Measurements from ENCODE around the gene NMUR2.

The NMUR2 gene

DNA sequence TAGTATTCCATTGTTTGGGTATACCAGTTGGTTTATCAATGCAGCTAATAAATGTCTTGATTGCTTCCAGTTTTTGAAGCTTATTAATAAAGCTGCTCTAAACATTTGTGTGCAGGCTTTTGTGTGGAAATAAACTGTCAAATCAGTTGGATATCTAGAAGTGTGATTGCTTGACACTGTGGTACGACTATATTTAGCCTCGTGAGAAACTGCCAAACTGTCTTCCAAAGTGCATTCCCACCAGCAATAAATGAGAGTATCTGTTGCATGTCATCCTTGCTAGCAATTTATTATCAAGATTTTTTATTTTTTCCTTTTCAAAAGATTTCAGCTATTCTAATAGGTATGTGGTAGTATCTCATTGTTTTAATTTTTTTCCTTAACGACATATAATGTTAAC lies 37.5 kb downstream of the NMUR2 start:
- Histone ChIP-seq H3K27ac (ENCODE audit: low read length) (no peak overlapping the region), H3K4me1 (ENCODE audit: control insufficient read depth, low read depth, low read length) (no peaks in the 10 kb centered on the region), H3K36me3 (ENCODE audit: control insufficient read depth, low read depth, low read length) (no peaks in the 10 kb centered on the region), H3K4me3 (ENCODE audit: low read length) (no peak overlapping the region), H3K27me3 (ENCODE audit: control insufficient read depth, insufficient read depth, low read length) (no peaks in the 10 kb centered on the region), H3K9ac (ENCODE audit: low read length) (no peak overlapping the region), H3K9me3 (ENCODE audit: control insufficient read depth, low read depth, low read length) (no peaks in the 10 kb centered on the region)

DNA sequence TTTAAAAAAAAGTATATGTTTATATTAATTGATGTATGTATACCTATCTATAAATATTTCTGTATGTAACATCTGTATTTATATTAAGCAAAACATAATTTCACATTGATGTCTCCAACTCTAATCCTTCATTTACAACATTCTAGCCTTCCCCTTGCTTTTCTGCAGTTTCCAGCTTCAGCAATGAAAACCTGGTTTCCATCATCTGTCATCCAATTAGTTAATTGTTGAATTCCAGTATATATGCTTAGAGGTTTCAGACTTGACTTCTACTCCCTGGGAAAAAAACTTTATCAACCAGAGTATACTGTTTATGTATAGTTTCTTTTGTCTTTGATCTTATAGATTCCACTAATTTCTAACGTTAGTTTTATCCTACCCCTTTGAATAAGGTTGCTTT lies 38.4 kb downstream of the NMUR2 start:
- Histone ChIP-seq H3K4me3 (ENCODE audit: low read length) (no peak overlapping the region), H3K36me3 (ENCODE audit: control insufficient read depth, low read depth, low read length) (no peaks in the 10 kb centered on the region), H3K9me3 (ENCODE audit: control insufficient read depth, low read depth, low read length) (no peaks in the 10 kb centered on the region), H3K4me1 (ENCODE audit: control insufficient read depth, low read depth, low read length) (no peaks in the 10 kb centered on the region), H3K27ac (ENCODE audit: low read length) (no peak overlapping the region), H3K9ac (ENCODE audit: low read length) (no peak overlapping the region), H3K27me3 (ENCODE audit: control insufficient read depth, insufficient read depth, low read length) (no peaks in the 10 kb centered on the region)

DNA sequence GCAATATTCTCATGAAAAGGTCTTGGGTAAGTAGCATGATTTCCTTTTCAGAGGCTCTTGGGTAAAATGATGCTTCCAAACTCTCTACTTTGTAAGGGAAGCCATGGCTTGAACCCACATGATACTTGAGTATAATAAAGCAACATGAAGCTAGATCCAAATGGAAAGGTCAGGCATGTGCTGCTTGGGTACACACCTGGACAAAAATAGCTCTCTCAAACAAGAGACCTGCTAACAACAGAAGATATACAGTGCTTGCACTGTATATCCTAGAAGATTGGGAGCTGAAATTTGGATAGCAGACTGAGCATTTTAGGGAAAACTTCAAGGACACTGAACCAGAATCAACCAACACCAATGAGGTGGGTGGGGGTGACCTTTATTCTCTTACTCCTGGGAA lies 40.2 kb downstream of the NMUR2 start:
- Histone ChIP-seq H3K36me3 (ENCODE audit: control insufficient read depth, low read depth, low read length) (no peaks in the 10 kb centered on the region), H3K4me1 (ENCODE audit: control insufficient read depth, low read depth, low read length) (no peaks in the 10 kb centered on the region), H3K27ac (ENCODE audit: low read length) (no peak overlapping the region), H3K4me3 (ENCODE audit: low read length) (no peak overlapping the region), H3K9ac (ENCODE audit: low read length) (no peak overlapping the region), H3K9me3 (ENCODE audit: control insufficient read depth, low read depth, low read length) (no peaks in the 10 kb centered on the region), H3K27me3 (ENCODE audit: control insufficient read depth, insufficient read depth, low read length) (no peaks in the 10 kb centered on the region)

GRCh38 chr5:152364172-152364571 lies 40.9 kb downstream of the NMUR2 start:
- Histone ChIP-seq H3K27me3 (ENCODE audit: control insufficient read depth, insufficient read depth, low read length) (no peaks in the 10 kb centered on the region), H3K4me1 (ENCODE audit: control insufficient read depth, low read depth, low read length) (no peaks in the 10 kb centered on the region), H3K9me3 (ENCODE audit: control insufficient read depth, low read depth, low read length) (no peaks in the 10 kb centered on the region), H3K4me3 (ENCODE audit: low read length) (no peak overlapping the region), H3K27ac (ENCODE audit: low read length) (no peak overlapping the region), H3K9ac (ENCODE audit: low read length) (no peak overlapping the region), H3K36me3 (ENCODE audit: control insufficient read depth, low read depth, low read length) (no peaks in the 10 kb centered on the region)

DNA sequence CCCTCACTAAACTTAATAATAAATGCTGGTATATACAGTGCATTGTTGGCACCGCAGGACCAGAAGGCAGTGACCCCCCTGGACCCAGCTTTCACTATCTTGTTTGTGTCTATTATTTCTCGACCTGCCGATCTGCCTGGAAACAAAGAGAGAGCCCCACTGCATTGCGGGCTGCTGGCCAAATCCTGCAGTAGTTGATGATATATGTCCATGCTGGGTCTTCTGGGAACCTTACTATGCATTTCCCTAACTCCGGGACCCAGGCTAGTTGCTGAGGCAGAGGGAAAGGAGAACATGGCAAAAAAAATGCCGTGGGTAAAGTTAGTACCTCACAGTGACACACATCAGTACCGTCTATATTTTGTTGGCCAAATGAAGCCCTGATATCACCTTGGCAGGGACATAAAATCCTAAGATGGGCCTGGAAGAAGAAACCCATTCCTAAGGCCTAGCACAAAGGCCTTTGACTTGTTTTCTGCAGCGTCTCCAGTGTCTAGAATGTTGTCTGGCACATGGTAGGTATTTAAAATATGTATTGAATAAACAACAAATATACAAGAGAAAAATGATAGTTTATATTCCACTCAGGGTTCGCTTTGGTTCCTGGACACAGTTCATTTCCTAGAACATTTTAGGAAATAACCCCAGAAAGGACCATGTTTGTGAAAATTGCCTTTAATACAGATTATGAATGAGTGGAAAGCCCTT lies 46.1 kb downstream of the NMUR2 start:
- Histone ChIP-seq H3K9me3 (ENCODE audit: control insufficient read depth, low read depth, low read length) (no peaks in the 10 kb centered on the region), H3K36me3 (ENCODE audit: control insufficient read depth, low read depth, low read length) (no peaks in the 10 kb centered on the region), H3K9ac (ENCODE audit: low read length) (no peak overlapping the region), H3K27me3 (ENCODE audit: control insufficient read depth, insufficient read depth, low read length) (no peaks in the 10 kb centered on the region), H3K4me3 (ENCODE audit: low read length) (no peak overlapping the region), H3K4me1 (ENCODE audit: control insufficient read depth, low read depth, low read length) (no peaks in the 10 kb centered on the region), H3K27ac (ENCODE audit: low read length) (no peak overlapping the region)

GRCh38 chr5:152356506-152356905 lies 48.6 kb downstream of the NMUR2 start:
- no peaks in the 10 kb centered on the region for H3K27me3 ChIP-seq (ENCODE audit: control insufficient read depth, insufficient read depth, low read length)
- no peak overlapping the region for H3K4me3 ChIP-seq (ENCODE audit: low read length)
- H3K9ac ChIP-seq (ENCODE audit: low read length): no peak overlapping the region
- H3K27ac ChIP-seq (ENCODE audit: low read length): no peak overlapping the region
- H3K36me3 ChIP-seq (ENCODE audit: control insufficient read depth, low read depth, low read length): no peaks in the 10 kb centered on the region
- H3K9me3 ChIP-seq (ENCODE audit: control insufficient read depth, low read depth, low read length): no peaks in the 10 kb centered on the region
- no peaks in the 10 kb centered on the region for H3K4me1 ChIP-seq (ENCODE audit: control insufficient read depth, low read depth, low read length)

DNA sequence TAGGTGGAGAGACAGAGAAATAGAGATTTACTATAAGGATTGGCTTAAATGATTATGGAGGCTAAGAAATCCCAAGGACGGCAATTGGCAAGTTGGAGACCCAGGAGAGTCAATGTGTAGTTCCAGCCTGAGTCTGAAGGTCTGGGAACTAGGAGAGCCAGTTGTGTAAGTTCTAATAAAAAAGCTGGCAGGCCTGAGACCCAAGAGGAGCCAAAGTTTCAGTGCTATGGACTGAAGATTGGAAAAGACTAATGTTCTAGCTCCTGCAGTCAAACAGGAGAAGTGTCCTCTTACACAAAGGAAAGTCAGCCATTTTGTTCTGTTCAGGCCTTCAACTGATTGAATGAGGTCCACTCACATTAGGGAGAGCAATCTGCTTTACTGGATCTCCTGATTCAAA lies 50.0 kb downstream of the NMUR2 start:
- H3K4me3 ChIP-seq (ENCODE audit: low read length): no peak overlapping the region
- no peaks in the 10 kb centered on the region for H3K9me3 ChIP-seq (ENCODE audit: control insufficient read depth, low read depth, low read length)
- no peaks in the 10 kb centered on the region for H3K4me1 ChIP-seq (ENCODE audit: control insufficient read depth, low read depth, low read length)
- no peak overlapping the region for H3K9ac ChIP-seq (ENCODE audit: low read length)
- no peaks in the 10 kb centered on the region for H3K36me3 ChIP-seq (ENCODE audit: control insufficient read depth, low read depth, low read length)
- H3K27ac ChIP-seq (ENCODE audit: low read length): no peak overlapping the region
- H3K27me3 ChIP-seq (ENCODE audit: control insufficient read depth, insufficient read depth, low read length): no peaks in the 10 kb centered on the region

DNA sequence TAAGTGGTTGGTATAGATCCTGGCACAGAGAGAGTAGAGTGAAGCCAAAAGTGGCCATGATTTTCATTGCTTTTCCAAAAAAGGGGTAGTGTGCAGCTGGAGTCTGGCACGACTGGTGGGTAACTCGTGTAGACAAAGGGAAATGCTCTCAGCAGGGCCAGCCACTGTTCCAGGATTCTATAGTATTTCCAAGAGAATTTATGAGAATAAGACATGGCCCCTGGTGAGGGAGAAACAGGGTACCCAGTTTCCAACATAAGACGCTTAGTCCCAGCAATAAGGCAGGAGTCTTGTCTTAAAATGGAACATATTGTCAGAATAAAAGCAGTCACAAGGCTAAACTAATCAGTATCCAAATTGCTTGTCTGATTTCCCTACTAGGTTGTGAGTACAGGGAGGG lies 52.1 kb downstream of the NMUR2 start:
- no peak overlapping the region for H3K9ac ChIP-seq (ENCODE audit: low read length)
- no peak overlapping the region for H3K27ac ChIP-seq (ENCODE audit: low read length)
- no peaks in the 10 kb centered on the region for H3K27me3 ChIP-seq (ENCODE audit: control insufficient read depth, insufficient read depth, low read length)
- no peaks in the 10 kb centered on the region for H3K4me1 ChIP-seq (ENCODE audit: control insufficient read depth, low read depth, low read length)
- no peaks in the 10 kb centered on the region for H3K36me3 ChIP-seq (ENCODE audit: control insufficient read depth, low read depth, low read length)
- H3K4me3 ChIP-seq (ENCODE audit: low read length): no peak overlapping the region
- H3K9me3 ChIP-seq (ENCODE audit: control insufficient read depth, low read depth, low read length): no peaks in the 10 kb centered on the region

DNA sequence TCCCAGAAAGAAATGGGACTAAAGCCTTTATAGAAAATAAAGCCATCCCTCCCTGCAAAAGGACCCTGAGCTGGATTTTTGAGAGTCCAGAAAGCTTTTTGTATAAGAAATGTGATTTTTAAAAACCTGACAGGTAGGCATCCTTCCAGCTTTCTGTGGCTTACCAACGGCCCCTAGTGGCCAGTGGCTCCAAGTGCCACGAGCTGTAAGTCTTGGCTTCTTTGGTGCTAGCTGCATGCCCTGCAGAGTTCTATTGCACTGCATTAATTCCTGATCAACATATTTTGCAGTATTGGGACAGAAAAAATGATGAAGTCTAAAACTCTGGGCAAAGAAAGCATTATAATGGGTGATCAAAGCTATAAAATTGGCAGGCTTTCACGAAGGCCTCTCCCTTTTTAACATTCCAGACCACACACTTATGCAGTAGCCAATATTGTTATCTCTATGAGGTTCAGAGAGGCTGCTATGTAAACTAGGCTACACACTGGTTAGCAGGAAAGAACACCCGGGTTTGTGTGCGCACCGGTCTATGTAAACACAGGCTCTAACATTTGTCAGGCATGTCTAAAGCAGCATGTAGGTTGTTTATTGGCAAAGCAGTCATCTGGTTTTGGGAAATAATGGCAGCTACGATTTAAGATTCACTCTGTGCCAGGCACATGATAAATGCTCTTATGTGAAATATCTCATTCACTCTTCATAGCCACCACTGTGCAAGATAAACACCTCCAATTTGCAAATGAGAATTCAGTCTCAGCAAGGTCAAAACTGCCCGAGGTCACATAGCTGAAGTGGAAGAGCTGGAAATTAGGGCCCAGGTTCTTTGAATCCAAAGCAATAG lies 55.2 kb downstream of the NMUR2 start:
- Histone ChIP-seq H3K4me1 (ENCODE audit: control insufficient read depth, low read depth, low read length) (no peaks in the 10 kb centered on the region), H3K36me3 (ENCODE audit: control insufficient read depth, low read depth, low read length) (no peaks in the 10 kb centered on the region), H3K27ac (ENCODE audit: low read length) (no peak overlapping the region), H3K4me3 (ENCODE audit: low read length) (no peak overlapping the region), H3K27me3 (ENCODE audit: control insufficient read depth, insufficient read depth, low read length) (no peaks in the 10 kb centered on the region), H3K9me3 (ENCODE audit: control insufficient read depth, low read depth, low read length) (no peaks in the 10 kb centered on the region), H3K9ac (ENCODE audit: low read length) (no peak overlapping the region)

Measured in iPS-18a (cell line).